Fibroblast of upper back skin (primary cell): ENCODE measurements around the gene NEK6.

Experiments
- DNase-seq: peaks from one replicate; pipeline ENCODE4 v3.0.0-alpha.2; 2013

Gene NEK6

DNA sequence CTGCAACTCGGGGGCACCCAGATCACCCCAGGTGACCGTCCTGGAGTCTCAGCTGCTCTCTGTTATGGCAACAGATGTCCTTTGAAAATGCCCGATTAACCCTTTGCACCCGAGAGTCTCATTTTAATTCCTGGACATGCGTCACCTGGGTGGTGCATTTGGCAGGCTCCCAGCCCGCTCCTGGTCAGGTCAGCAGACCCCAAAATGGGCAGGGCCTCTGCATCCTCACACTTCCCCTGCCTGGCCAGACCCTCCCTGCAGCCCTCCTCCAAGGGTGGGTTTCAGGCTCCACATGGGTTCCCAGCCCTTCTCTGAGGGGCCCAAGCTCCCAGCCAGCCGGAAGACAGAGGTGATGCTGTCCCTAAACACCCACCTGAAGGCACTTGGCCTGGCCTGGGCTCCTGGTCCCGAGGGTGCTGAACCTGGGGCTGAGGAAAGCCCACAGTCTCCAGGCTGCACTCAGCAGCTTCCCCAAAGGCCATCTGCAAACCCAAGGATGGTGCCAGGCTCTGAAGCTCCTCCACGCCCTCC is 88.1 kb downstream of the NEK6 start:
- DNase-seq: no peak

- DNase-seq: no peak
Observed at GRCh38 chr9:124346347-124347163, 88.8 kb downstream of the NEK6 start.

DNA sequence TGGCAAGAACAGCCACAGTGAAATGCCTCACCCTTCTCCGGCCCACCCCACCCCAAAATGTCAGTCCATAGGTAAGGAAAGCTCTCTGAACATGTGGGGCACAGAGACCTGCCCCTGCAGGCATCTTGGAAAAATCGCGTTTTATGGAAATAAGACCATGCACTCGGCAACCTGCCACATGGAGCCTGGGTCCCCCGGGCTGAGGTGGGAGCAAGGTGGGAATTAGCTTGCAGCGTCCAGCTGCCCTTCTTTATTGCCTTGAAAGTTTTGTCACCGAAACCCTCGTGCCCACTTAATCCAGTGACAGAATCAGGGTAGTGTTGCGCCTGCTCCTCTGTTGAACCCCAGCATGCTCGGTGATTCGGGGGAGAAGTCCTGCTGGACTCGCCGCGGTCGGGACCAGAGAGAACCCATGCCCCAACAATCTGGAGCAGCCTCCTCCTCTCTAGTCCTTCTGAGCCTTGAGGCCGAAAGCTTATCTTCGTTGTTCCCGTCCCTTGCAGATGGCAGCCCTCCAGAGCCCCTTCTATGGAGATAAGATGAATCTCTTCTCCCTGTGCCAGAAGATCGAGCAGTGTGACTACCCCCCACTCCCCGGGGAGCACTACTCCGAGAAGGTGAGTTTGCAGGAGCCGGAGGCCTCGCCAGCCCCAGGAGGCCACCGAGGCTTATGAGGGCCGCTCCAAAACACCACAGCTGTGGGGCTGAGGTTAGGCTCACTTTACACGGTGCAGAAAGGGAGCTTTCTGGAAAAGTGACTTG is 89.6 kb downstream of the NEK6 start:
- no peak for DNase-seq

DNA sequence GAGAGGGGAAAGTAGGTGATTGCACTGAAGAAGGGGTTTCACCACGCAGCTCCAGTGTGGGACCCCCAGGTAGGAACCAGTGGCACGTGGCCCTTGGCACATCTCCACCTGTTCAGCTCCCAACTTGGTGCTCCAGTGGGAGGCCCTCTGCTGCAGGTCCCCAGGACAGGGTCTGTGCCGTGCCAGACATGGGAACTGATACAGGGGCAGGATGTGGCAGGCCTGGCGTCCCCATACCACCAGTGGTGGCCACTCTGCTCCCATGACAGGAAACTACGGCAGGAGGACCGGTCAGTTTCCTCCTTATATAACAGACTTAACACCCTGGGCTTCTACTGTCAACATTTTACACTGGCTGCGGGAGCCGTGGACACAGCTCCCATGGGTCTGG is 90.2 kb downstream of the NEK6 start:
- DNase-seq: no peak

GRCh38 chr9:124348363-124348762 is 90.6 kb downstream of the NEK6 start:
- DNase-seq: no peak

DNA sequence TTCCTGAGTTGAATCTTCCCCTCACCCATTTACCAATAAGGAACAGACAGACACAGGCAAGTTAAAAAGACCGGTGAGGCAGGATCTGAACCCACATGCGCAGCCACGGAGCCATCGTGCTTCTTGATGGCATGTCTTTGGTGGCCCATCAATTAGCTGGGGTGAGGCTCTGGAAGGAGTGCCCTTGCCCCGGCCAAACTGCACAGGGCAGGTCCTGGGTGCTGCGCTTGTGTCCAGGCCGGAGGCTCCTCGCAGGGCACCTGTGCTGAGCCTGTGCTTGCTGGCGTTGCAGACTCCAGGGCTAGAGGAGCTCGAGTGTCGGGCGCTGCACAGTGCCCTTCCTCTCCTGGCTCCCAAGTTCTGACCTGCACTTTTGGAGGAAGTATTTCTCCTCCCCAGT is 91.1 kb downstream of the NEK6 start:
- DNase-seq: no peak

GRCh38 chr9:124349267-124349666 is 91.5 kb downstream of the NEK6 start:
- no peak for DNase-seq

GRCh38 chr9:124349675-124350493 is 92.1 kb downstream of the NEK6 start:
- DNase-seq: no peak

- no peak for DNase-seq
Observed at GRCh38 chr9:124350494-124351263, 92.9 kb downstream of the NEK6 start.

- DNase-seq: no peak
Observed at GRCh38 chr9:124351672-124352468, 94.1 kb downstream of the NEK6 start.

DNA sequence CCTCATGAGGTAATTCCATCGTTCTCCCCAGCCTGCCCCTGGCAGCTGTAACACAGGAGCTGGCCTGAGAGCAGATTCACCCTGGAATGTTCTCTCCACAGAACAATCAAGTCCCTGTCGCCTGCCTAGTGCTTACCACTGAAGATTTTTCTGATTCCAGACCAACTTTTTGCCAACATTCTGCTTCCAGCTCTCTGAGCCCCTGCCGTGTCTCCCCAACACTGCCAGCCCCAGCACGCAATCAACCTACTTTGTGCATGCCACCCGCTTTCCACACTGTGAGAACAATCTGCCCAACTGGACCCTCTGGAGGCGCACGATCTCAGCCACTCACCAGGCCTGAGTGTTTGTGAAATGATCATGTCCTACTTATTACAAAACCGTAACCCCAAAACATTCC is 94.9 kb downstream of the NEK6 start:
- DNase-seq: no peak

GRCh38 chr9:124353166-124353768 is 95.5 kb downstream of the NEK6 start:
- no peak for DNase-seq

DNA sequence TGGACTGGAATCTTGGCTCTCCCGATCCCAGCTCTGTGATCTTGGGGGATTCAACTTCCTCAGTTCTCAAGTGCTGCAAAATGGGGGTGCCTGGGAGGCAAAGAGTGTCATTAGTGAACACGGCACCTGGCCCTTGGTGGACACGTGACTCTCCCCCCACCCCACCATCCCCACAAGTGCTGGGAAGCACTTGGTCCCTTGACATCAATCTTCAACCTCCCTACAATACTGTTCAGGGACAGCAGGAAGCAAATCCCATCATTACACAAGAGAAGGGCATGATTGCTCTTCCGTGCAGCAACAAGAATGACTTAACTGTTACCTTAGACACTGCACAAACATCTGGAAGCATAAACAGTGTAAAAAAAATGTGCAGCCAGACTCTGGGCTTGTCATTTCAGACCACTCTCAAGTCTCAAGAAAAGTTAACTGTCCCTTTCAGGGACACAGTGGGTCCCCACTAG is 96.1 kb downstream of the NEK6 start:
- DNase-seq: no peak

- no peak for DNase-seq
Observed at GRCh38 chr9:124354346-124355038, 96.7 kb downstream of the NEK6 start.

GRCh38 chr9:124355039-124355940 is 97.5 kb downstream of the NEK6 start:
- DNase-seq: no peak

- no peak for DNase-seq
Observed at GRCh38 chr9:124355941-124356744, 98.4 kb downstream of the NEK6 start.

DNA sequence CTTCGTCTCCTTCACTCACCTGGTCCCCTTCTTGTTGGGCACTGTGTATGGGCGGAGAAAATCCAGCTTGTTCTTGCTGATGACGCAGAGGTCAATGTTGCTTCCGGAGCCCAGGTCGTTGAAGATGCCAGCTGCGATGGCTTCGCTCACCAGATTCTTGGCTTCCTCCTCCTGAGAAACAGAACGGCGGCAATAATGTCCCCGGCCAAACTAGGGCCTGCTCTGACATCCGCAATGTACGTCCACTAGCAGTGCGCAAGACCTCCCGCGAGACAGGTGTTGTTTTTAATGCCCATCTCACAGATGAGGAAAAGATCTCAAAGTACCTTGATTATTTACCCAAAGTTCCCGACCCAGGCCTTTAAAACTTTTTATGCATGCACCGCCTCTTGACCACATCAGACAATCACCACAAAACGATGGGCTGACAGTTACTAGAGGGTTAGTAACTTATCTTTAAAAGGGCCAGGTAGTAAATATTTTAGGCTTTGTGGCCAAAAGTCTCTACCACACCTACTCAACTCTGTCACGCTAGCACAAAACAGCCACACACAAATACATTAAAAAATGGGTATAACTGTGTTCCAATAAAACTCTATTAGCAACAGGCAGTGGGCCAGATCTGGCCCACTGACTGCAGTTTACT is 99.1 kb downstream of the NEK6 start:
- DNase-seq: no peak
